ENCODE data around the gene TNFSF10.

Gene TNFSF10

GRCh38 chr3:172549144-172549543 lies 25.9 kb upstream of the TNFSF10 start:
- Histone ChIP-seq H3K27ac (no peak overlapping the region), H3K9me3 (no peaks in the 10 kb centered on the region), H3K27me3 (no peaks in the 10 kb centered on the region), H3K4me1 (peaks cover 0 to 3% (median 0%) of the 10 kb centered on the region in 4 donors), H3K4me3 (no peak overlapping the region), H3K36me3 (no peaks in the 10 kb centered on the region)
- TF ChIP-seq CTCF (IDR thresholded peaks at IDR 0.05), result no peak
- intact Hi-C loops (cut with DNase I; ENCODE audit: low total_unique reads), result no loop called here
- no peak for DNase-seq

DNA sequence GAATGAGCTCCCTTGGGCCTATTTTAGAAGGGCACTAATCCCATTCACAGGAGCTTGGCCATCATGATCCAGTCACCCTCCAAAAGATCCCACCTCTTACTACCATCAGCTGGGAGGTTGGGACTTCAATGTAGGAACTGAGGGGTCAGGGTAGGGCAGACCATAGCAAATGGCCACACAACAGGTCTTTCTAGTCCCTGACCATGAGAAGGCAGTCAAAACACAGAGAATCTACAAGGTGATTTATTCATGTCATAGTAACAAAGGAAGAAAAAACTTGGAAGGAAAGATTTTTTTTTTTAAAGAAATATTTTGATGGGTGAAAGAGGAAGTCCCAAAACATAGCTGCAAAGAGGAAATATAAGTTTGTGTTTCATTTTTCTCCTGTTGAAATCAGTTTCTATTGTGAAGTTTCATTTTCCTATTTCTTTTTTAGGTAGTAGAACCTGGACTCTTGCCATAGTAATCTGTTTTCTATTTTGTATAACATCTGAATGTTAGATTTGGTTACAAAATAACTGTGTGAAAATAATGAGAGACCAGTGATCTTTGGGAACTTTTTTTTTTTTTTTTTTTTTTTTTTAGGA lies 23.5 kb upstream of the TNFSF10 start:
- no peak for TF ChIP-seq CTCF (IDR thresholded peaks at IDR 0.05)
- H3K27me3 ChIP-seq, result no peaks in the 10 kb centered on the region
- intact Hi-C loops (cut with DNase I; ENCODE audit: low total_unique reads), result no loop called here
- H3K36me3 ChIP-seq, result no peaks in the 10 kb centered on the region
- no peak overlapping the region for H3K4me3 ChIP-seq
- peaks cover 0 to 17% (median 4%) of the 10 kb centered on the region in 4 donors for H3K4me1 ChIP-seq
- no peak for DNase-seq
- no peaks in the 10 kb centered on the region for H3K9me3 ChIP-seq
- H3K27ac ChIP-seq, result no peak overlapping the region

DNA sequence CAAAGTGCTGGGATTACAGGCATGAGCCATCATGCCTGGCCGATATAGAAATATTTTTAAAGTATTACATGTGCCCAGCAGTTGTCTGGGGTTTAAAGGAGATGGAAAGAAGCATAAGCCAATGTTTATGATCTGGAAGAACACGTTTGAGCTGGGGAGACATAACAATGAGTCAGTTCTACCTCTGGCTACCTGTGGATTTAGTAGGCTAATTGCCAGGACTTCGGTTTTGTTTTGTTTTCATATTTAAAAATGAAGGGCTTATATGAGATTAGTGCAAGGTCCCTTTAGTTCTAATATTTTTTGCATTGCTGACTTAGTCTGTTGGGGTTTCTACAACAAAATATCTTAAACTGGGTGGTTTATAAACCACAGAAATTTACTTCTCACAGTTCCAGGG lies 22.9 kb upstream of the TNFSF10 start:
- H3K27me3 ChIP-seq, result no peaks in the 10 kb centered on the region
- intact Hi-C loops (cut with DNase I; ENCODE audit: low total_unique reads), result no loop called here
- TF ChIP-seq CTCF (IDR thresholded peaks at IDR 0.05), result no peak
- H3K9me3 ChIP-seq, result no peaks in the 10 kb centered on the region
- no peak overlapping the region for H3K27ac ChIP-seq
- no peaks in the 10 kb centered on the region for H3K36me3 ChIP-seq
- no peak for DNase-seq
- H3K4me1 ChIP-seq, result peaks cover 0 to 23% (median 7%) of the 10 kb centered on the region in 4 donors
- H3K4me3 ChIP-seq, result no peak overlapping the region

DNA sequence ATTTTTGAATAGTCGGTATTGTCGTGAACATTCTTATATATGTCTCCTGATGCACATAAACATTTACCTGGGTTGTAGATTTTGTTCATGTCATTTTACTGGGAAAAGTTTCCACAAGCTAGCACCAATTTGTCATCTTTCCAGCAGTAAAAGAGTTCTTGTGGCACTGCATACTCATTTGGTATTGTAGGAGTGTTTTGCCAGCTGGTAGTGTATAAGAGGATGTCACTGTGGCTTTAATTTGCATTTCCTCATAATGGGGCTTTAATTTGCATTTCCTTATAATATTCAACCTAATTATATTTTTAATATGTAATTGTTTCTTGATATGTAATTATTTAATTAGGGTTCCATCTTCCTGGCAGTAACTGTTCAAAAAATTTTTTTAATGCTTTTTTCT lies 21.2 kb upstream of the TNFSF10 start:
- H3K27me3 ChIP-seq, result no peaks in the 10 kb centered on the region
- TF ChIP-seq CTCF (IDR thresholded peaks at IDR 0.05), result no peak
- H3K36me3 ChIP-seq, result no peaks in the 10 kb centered on the region
- H3K9me3 ChIP-seq, result no peaks in the 10 kb centered on the region
- no peak overlapping the region for H3K4me3 ChIP-seq
- no peak overlapping the region for H3K27ac ChIP-seq
- intact Hi-C loops (cut with DNase I; ENCODE audit: low total_unique reads), result no loop called here
- peaks cover 0 to 26% (median 5%) of the 10 kb centered on the region in 4 donors for H3K4me1 ChIP-seq
- DNase-seq, result no peak

DNA sequence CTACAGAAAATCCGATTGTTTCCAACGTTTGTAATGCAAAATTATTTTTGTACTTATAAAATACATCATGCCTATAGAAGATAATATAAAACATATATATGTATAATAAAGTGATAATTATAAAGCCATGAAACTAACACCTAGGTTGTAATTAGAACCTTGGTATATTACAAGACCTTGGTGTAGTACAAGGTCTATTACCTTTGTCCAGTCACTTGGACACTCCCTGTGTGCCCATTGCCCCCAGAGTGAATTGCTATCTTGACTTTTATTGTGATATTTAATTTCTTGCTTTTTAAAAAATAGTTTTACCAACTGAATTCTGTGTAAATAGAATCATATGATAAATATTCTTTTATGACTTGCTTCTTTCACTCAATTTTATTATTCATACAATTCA lies 20.7 kb upstream of the TNFSF10 start:
- TF ChIP-seq CTCF (IDR thresholded peaks at IDR 0.05), result no peak
- intact Hi-C loops (cut with DNase I; ENCODE audit: low total_unique reads), result no loop called here
- no peak overlapping the region for H3K27ac ChIP-seq
- H3K27me3 ChIP-seq, result no peaks in the 10 kb centered on the region
- H3K4me3 ChIP-seq, result no peak overlapping the region
- H3K36me3 ChIP-seq, result no peaks in the 10 kb centered on the region
- no peaks in the 10 kb centered on the region for H3K9me3 ChIP-seq
- DNase-seq, result no peak
- peaks cover 0 to 30% (median 5%) of the 10 kb centered on the region in 4 donors for H3K4me1 ChIP-seq

DNA sequence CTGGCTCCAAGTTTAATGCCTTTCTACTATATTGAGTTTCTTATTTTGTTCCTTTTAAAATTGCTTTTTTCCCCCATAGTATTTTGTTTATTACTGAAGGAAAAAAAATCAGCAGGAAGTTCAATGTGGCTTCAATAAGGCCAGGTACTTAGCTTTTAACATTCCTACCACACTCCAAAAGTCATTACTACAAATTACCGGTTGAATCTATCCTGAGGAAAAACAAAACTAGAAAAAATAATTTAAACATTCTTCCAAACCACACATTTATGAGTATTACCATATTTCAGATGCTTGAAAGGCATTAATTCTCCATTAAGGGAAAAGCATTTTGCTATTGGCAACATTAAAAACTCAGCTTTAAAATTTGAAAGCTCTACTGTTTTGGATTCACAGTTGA lies 20.2 kb upstream of the TNFSF10 start:
- DNase-seq, result no peak
- H3K4me1 ChIP-seq, result peaks cover 0 to 31% (median 5%) of the 10 kb centered on the region in 4 donors
- no peak overlapping the region for H3K4me3 ChIP-seq
- no peak overlapping the region for H3K27ac ChIP-seq
- no peaks in the 10 kb centered on the region for H3K27me3 ChIP-seq
- no peaks in the 10 kb centered on the region for H3K9me3 ChIP-seq
- TF ChIP-seq CTCF (IDR thresholded peaks at IDR 0.05), result no peak
- intact Hi-C loops (cut with DNase I; ENCODE audit: low total_unique reads), result no loop called here
- H3K36me3 ChIP-seq, result no peaks in the 10 kb centered on the region

Data from tibial artery (tissue), 4 donors.